ENCODE measurements around the gene BAZ1A. TPM values are rescaled to one million over a fixed set of nuclear protein-coding genes. Genes with fewer than 3 reads are reported as not detected.

The BAZ1A gene
- total and polyA plus RNA-seq, 2 of the 8 experiments (the other 6 are each of a cell fraction or from before 2014, with no cell fraction given), result 8.0 to 23.1 TPM

- TF ChIP-seq CHD7 (IDR thresholded peaks at IDR 0.05; ENCODE audit: insufficient replicate concordance, low read length), result no peak
- no peak for TF ChIP-seq CEBPB (IDR thresholded peaks at IDR 0.05; ENCODE audit: low read depth, low read length)
- no peak for TF ChIP-seq ASH2L (IDR thresholded peaks at IDR 0.05; ENCODE audit: low read length)
- no peak for TF ChIP-seq JUN (IDR thresholded peaks at IDR 0.05; ENCODE audit: low read depth, low read length)
- TF ChIP-seq BACH1 (IDR thresholded peaks at IDR 0.05; ENCODE audit: low read length), result no peak
- no peak for TF ChIP-seq RBBP5 (IDR thresholded peaks at IDR 0.05; ENCODE audit: borderline replicate concordance, low read depth, low read length)
- no peak for TF ChIP-seq HDAC6 (IDR thresholded peaks at IDR 0.05; ENCODE audit: low read depth, low read length)
- TF ChIP-seq NRF1 (IDR thresholded peaks at IDR 0.05; ENCODE audit: low read depth, low read length), result no peak
- TF ChIP-seq TAF1 (IDR thresholded peaks at IDR 0.05; ENCODE audit: low read depth, low read length), result no peak
- TF ChIP-seq SRF (IDR thresholded peaks at IDR 0.05; ENCODE audit: low read depth, low read length), result no peak
- TF ChIP-seq CHD1 (IDR thresholded peaks at IDR 0.05; ENCODE audit: low read depth, low read length), result no peak
- no peak for TF ChIP-seq JUND (IDR thresholded peaks at IDR 0.05; ENCODE audit: low read length)
- TF ChIP-seq PHF8 (conservative IDR thresholded peaks at IDR 0.05; ENCODE audit: low read depth, low read length), result no peak
- no peak for TF ChIP-seq GTF2F1 (IDR thresholded peaks at IDR 0.05; ENCODE audit: borderline replicate concordance, low read depth, low read length)
Observed at GRCh38 chr14:34778744-34779143, 96.4 kb downstream of the BAZ1A start (continued).
